ENCODE data around the gene CD19. TPM values are rescaled to one million over a fixed set of nuclear protein-coding genes. Genes with fewer than 3 reads are reported as not detected.

Gene CD19
- polyA plus RNA-seq, 3 donors: 0.28 to 0.75 (median 0.65) TPM

DNA sequence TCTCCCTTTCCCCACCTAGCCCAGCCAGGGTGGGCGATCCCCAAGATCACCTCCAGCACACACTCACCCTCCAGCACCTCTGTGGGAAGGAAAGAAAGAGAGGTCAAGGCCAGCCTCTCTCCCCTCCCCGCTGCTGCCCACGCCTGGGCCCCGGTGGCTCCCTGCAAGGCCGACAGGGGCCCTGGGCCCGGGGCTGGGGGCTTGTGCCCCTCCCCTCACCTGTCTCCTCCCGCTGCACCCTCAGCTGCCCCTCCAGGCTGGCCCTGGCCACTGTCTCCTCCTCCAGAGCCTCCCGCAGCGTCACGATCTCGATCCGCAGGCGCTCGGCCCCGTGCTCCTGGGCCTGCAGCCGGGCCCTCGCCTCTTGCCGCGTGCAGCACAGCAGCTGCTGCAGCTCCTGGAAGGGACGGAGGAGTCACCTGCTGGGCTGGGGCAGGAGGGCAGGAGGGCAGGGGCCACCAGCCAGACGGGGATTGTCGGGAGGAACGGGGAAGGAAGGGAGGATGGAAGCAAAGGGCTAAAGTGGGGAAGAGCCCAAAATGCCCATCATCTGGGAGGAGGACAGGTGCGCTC, 25.9 kb upstream of the CD19 start:
- Mint-ChIP-seq H3K36me3 (peaks cover 16 to 38% of the 10 kb centered on the region in 2 donors), H3K4me3 (no peak overlapping the region), H3K27me3 (ENCODE audit: low read depth in 3 of 3) (no peaks in the 10 kb centered on the region), H3K4me1 (no peaks in the 10 kb centered on the region), H3K27ac (peak overlapping the region in 1 of 7 donors; percentile 73), H3K9me3 (no peaks in the 10 kb centered on the region)
- TF ChIP-seq, protein P1, sequence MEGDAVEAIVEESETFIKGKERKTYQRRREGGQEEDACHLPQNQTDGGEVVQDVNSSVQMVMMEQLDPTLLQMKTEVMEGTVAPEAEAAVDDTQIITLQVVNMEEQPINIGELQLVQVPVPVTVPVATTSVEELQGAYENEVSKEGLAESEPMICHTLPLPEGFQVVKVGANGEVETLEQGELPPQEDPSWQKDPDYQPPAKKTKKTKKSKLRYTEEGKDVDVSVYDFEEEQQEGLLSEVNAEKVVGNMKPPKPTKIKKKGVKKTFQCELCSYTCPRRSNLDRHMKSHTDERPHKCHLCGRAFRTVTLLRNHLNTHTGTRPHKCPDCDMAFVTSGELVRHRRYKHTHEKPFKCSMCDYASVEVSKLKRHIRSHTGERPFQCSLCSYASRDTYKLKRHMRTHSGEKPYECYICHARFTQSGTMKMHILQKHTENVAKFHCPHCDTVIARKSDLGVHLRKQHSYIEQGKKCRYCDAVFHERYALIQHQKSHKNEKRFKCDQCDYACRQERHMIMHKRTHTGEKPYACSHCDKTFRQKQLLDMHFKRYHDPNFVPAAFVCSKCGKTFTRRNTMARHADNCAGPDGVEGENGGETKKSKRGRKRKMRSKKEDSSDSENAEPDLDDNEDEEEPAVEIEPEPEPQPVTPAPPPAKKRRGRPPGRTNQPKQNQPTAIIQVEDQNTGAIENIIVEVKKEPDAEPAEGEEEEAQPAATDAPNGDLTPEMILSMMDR (IDR thresholded peaks at IDR 0.05): no peak
- WGBS (ENCODE audit: insufficient coverage): 93% methylated on average over 22 of the region's 24 CpGs
- no peak overlapping the region for H3K27ac ChIP-seq (ENCODE audit: low read depth in 1 of 2, low read length in 2 of 2)
- H3K4me3 ChIP-seq (replicated peaks in 1 of 3; ENCODE audit: low read depth in 2 of 3, low read length in 3 of 3): no peak overlapping the region
- no peaks in the 10 kb centered on the region for H3K4me1 ChIP-seq (ENCODE audit: control insufficient read depth in 1 of 2, insufficient read depth in 2 of 2, low read length in 2 of 2)
- H3K27me3 ChIP-seq (ENCODE audit: control insufficient read depth in 2 of 2, insufficient read depth in 2 of 2, low read length in 2 of 2): no peaks in the 10 kb centered on the region
- intact Hi-C loops (cut with micrococcal nuclease): no loop called here
- H3K9ac ChIP-seq (ENCODE audit: insufficient read depth, low read length, poor library complexity, severe bottlenecking): no peak overlapping the region
- no peak overlapping the region for H2AFZ ChIP-seq (ENCODE audit: insufficient read depth, low read depth, low read length, poor library complexity, severe bottlenecking)
- H3K79me2 ChIP-seq (ENCODE audit: insufficient read depth, low read length): no peaks in the 10 kb centered on the region
- peaks cover 25 to 43% of the 10 kb centered on the region in 2 donors for H3K36me3 ChIP-seq (replicated peaks in 1 of 2; ENCODE audit: control insufficient read depth in 1 of 2, insufficient read depth in 2 of 2, low read length in 2 of 2)
- H3K4me2 ChIP-seq (replicated peaks; ENCODE audit: extremely low read depth, low read length, poor library complexity, severe bottlenecking): no peak overlapping the region
- no peaks in the 10 kb centered on the region for H3K9me3 ChIP-seq (replicated peaks in 1 of 2; ENCODE audit: control insufficient read depth in 1 of 2, insufficient read depth in 1 of 2, low read length in 2 of 2)
- DNase-seq: no peak
- H4K20me1 ChIP-seq (ENCODE audit: insufficient read depth, low read length): no peaks in the 10 kb centered on the region

DNA sequence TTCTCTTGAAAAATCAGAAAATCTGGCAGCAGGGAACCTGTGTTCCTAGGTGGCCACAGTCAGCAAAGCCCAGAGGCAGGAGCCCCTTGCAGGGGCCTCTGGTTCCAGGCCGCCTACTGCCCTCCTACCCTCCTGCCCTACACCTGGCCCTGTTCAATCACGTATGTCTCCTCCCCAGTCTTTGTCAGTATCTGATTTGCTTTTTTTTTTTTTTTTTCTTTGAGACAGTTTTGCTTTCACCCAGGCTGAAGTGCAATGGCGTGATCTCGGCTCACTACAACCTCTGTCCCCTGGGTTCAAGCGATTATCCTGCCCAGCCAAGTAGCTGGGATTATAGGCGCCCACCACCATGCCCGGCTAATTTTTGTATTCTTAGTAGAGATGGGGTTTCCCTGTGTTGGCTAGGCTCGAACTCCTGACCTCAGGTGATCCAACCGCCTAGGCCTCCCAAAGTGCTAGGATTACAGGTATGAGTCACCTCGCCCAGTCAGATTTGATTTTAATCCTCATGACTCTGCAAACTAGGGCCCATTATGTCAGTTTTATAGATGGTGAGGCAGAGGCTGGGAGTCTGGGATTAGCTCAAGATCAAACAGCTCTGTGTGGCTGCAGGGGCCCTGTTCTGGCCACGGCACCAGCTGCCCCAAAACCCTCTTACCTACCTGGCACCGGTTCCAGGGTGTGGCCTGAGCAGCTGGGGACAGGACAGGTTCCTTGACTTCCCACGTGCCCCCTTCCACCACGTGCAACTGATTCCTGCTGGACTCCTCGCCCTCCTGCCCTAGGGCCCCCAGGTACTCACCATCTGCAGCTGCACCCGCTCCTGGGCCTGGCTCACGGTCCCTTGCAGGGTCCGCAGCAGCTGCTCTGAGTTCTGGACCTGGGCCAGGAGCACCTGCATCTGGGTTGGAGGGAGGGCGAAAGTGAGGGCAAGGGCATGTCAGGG, 21.4 kb upstream of the CD19 start:
- Histone ChIP-seq H3K79me2 (ENCODE audit: insufficient read depth, low read length) (no peaks in the 10 kb centered on the region), H2AFZ (ENCODE audit: insufficient read depth, low read depth, low read length, poor library complexity, severe bottlenecking) (no peak overlapping the region), H3K9me3 (replicated peaks in 1 of 2; ENCODE audit: control insufficient read depth in 1 of 2, insufficient read depth in 1 of 2, low read length in 2 of 2) (no peaks in the 10 kb centered on the region), H3K4me2 (replicated peaks; ENCODE audit: extremely low read depth, low read length, poor library complexity, severe bottlenecking) (no peak overlapping the region), H3K27ac (ENCODE audit: low read depth in 1 of 2, low read length in 2 of 2) (no peak overlapping the region), H4K20me1 (ENCODE audit: insufficient read depth, low read length) (no peaks in the 10 kb centered on the region), H3K9ac (ENCODE audit: insufficient read depth, low read length, poor library complexity, severe bottlenecking) (no peak overlapping the region), H3K36me3 (replicated peaks in 1 of 2; ENCODE audit: control insufficient read depth in 1 of 2, insufficient read depth in 2 of 2, low read length in 2 of 2) (peaks cover 42 to 68% of the 10 kb centered on the region in 2 donors), H3K4me1 (ENCODE audit: control insufficient read depth in 1 of 2, insufficient read depth in 2 of 2, low read length in 2 of 2) (no peaks in the 10 kb centered on the region), H3K4me3 (replicated peaks in 1 of 3; ENCODE audit: low read depth in 2 of 3, low read length in 3 of 3) (no peak overlapping the region), H3K27me3 (ENCODE audit: control insufficient read depth in 2 of 2, insufficient read depth in 2 of 2, low read length in 2 of 2) (no peaks in the 10 kb centered on the region)
- DNase-seq: no peak
- Mint-ChIP-seq H3K27me3 (ENCODE audit: low read depth in 3 of 3) (peaks cover 0 to 1% (median 1%) of the 10 kb centered on the region in 3 donors), H3K9me3 (no peaks in the 10 kb centered on the region), H3K36me3 (peaks cover 43 to 77% of the 10 kb centered on the region in 2 donors), H3K27ac (peak overlapping the region in 2 of 7 donors; percentile 22 to 32), H3K4me1 (no peaks in the 10 kb centered on the region), H3K4me3 (no peak overlapping the region)
- 98% methylated on average over 13 of the region's 19 CpGs for WGBS (ENCODE audit: insufficient coverage)
- TF ChIP-seq, protein P1 (IDR thresholded peaks at IDR 0.05): no peak
- intact Hi-C loops (cut with micrococcal nuclease): no loop called here
